Measurements from ENCODE around the gene TBL1Y.
"Not testable (repeated sequence)": the region's sequence is repeated elsewhere in the genome, so short reads cannot be mapped to it uniquely, and the experiment has no call there.

The TBL1Y gene

GRCh38 chrY:7041983-7042382 is 131.5 kb downstream of the TBL1Y start:
- H3K9ac ChIP-seq (ENCODE audit: low read length) = no peak overlapping the region
- no peak overlapping the region for H2AFZ ChIP-seq (ENCODE audit: low read depth, low read length)
- H3K79me2 ChIP-seq (ENCODE audit: low read length) = no peaks in the 10 kb centered on the region
- H3K4me1 ChIP-seq (ENCODE audit: low read length) = no peaks in the 10 kb centered on the region
- H3K4me3 ChIP-seq (ENCODE audit: low read length) = no peak overlapping the region
- TF ChIP-seq EZH2phosphoT487 (IDR thresholded peaks at IDR 0.05; ENCODE audit: low read depth) = no peak
- TF ChIP-seq CTCF (IDR thresholded peaks at IDR 0.05; ENCODE audit: low read depth, low read length) = no peak
- no peaks in the 10 kb centered on the region for H3K9me3 ChIP-seq (ENCODE audit: insufficient read depth, low read length)
- no peak overlapping the region for H3K27ac ChIP-seq (ENCODE audit: low read length)
- H3K4me2 ChIP-seq (ENCODE audit: low read length) = no peak overlapping the region
- H3K27me3 ChIP-seq (ENCODE audit: low read depth, low read length) = no peaks in the 10 kb centered on the region
- H4K20me1 ChIP-seq (ENCODE audit: insufficient read depth, low read length) = no peaks in the 10 kb centered on the region
- H3K36me3 ChIP-seq (replicated peaks; ENCODE audit: low read depth, low read length) = no peaks in the 10 kb centered on the region

GRCh38 chrY:7052461-7052860 is 142.0 kb downstream of the TBL1Y start:
- H3K4me2 ChIP-seq (ENCODE audit: low read length); H3K9me3 ChIP-seq (ENCODE audit: insufficient read depth, low read length); H3K36me3 ChIP-seq (replicated peaks; ENCODE audit: low read depth, low read length); H3K27ac ChIP-seq (ENCODE audit: low read length); H2AFZ ChIP-seq (ENCODE audit: low read depth, low read length); H3K9ac ChIP-seq (ENCODE audit: low read length); H3K79me2 ChIP-seq (ENCODE audit: low read length); H4K20me1 ChIP-seq (ENCODE audit: insufficient read depth, low read length); H3K4me3 ChIP-seq (ENCODE audit: low read length); H3K4me1 ChIP-seq (ENCODE audit: low read length); H3K27me3 ChIP-seq (ENCODE audit: low read depth, low read length): not testable (repeated sequence)

- no peak overlapping the region for H2AFZ ChIP-seq (ENCODE audit: low read depth, low read length)
Observed at GRCh38 chrY:7056886-7057285, 146.4 kb downstream of the TBL1Y start.

GRCh38 chrY:7078725-7079124 is 168.2 kb downstream of the TBL1Y start:
- no peak overlapping the region for H3K27ac ChIP-seq (ENCODE audit: low read length)
- no peaks in the 10 kb centered on the region for H3K79me2 ChIP-seq (ENCODE audit: low read length)
- no peak overlapping the region for H3K4me2 ChIP-seq (ENCODE audit: low read length)
- no peak for TF ChIP-seq EZH2phosphoT487 (IDR thresholded peaks at IDR 0.05; ENCODE audit: low read depth)
- TF ChIP-seq CTCF (IDR thresholded peaks at IDR 0.05; ENCODE audit: low read depth, low read length) = no peak
- H4K20me1 ChIP-seq (ENCODE audit: insufficient read depth, low read length) = no peaks in the 10 kb centered on the region
- H3K4me1 ChIP-seq (ENCODE audit: low read length) = no peaks in the 10 kb centered on the region
- no peak overlapping the region for H2AFZ ChIP-seq (ENCODE audit: low read depth, low read length)
- H3K4me3 ChIP-seq (ENCODE audit: low read length) = no peak overlapping the region
- H3K27me3 ChIP-seq (ENCODE audit: low read depth, low read length) = no peaks in the 10 kb centered on the region
- H3K9ac ChIP-seq (ENCODE audit: low read length) = no peak overlapping the region
- H3K9me3 ChIP-seq (ENCODE audit: insufficient read depth, low read length) = no peaks in the 10 kb centered on the region
- no peaks in the 10 kb centered on the region for H3K36me3 ChIP-seq (replicated peaks; ENCODE audit: low read depth, low read length)

More at GRCh38 chrY:7056886-7057285, 146.4 kb downstream of the TBL1Y start:
- no peaks in the 10 kb centered on the region for H3K27me3 ChIP-seq (ENCODE audit: low read depth, low read length)
- no peak overlapping the region for H3K4me3 ChIP-seq (ENCODE audit: low read length)
- H3K9me3 ChIP-seq (ENCODE audit: insufficient read depth, low read length) = no peaks in the 10 kb centered on the region
- no peak overlapping the region for H3K9ac ChIP-seq (ENCODE audit: low read length)
- no peak for TF ChIP-seq CTCF (IDR thresholded peaks at IDR 0.05; ENCODE audit: low read depth, low read length)
- TF ChIP-seq EZH2phosphoT487 (IDR thresholded peaks at IDR 0.05; ENCODE audit: low read depth) = no peak
- no peak overlapping the region for H3K4me2 ChIP-seq (ENCODE audit: low read length)
- no peaks in the 10 kb centered on the region for H3K36me3 ChIP-seq (replicated peaks; ENCODE audit: low read depth, low read length)
- H3K27ac ChIP-seq (ENCODE audit: low read length) = no peak overlapping the region
- H3K4me1 ChIP-seq (ENCODE audit: low read length) = peaks cover 7% of the 10 kb centered on the region; the same call in 1 of the 2 replicates
- no peaks in the 10 kb centered on the region for H3K79me2 ChIP-seq (ENCODE audit: low read length)
- no peaks in the 10 kb centered on the region for H4K20me1 ChIP-seq (ENCODE audit: insufficient read depth, low read length)

GRCh38 chrY:7080548-7080947 is 170.1 kb downstream of the TBL1Y start:
- H3K79me2 ChIP-seq (ENCODE audit: low read length); H3K4me2 ChIP-seq (ENCODE audit: low read length); H2AFZ ChIP-seq (ENCODE audit: low read depth, low read length); H3K36me3 ChIP-seq (replicated peaks; ENCODE audit: low read depth, low read length); H3K27me3 ChIP-seq (ENCODE audit: low read depth, low read length); H3K4me3 ChIP-seq (ENCODE audit: low read length); H4K20me1 ChIP-seq (ENCODE audit: insufficient read depth, low read length); H3K4me1 ChIP-seq (ENCODE audit: low read length); H3K9ac ChIP-seq (ENCODE audit: low read length); H3K9me3 ChIP-seq (ENCODE audit: insufficient read depth, low read length); H3K27ac ChIP-seq (ENCODE audit: low read length): not testable (repeated sequence)

Data from OCI-LY3 (cell line).